Breast epithelium (tissue), 3 donors: ENCODE measurements around the gene CALU.

Experiments used
- CTCF ChIP-seq, 3 donors: fragments of 450-650 bp; IDR thresholded peaks; one replicate each; pipeline ENCODE4 v1.5.1; 2016 to 2017; ENCODE audit warnings: antibody characterized with exemption in 3 of 3, mild to moderate bottlenecking in 3 of 3, moderate library complexity in 3 of 3
- POLR2A ChIP-seq: fragments of 450-650 bp; IDR thresholded peaks from one replicate; pipeline ENCODE4 v1.6.1; 2016; ENCODE audit warnings: antibody characterized with exemption, mild to moderate bottlenecking, moderate library complexity

GRCh38 chr7:128694738-128695137 is 44.4 kb upstream of the CALU start:
- no peak for TF ChIP-seq CTCF (IDR thresholded peaks at IDR 0.05)
- TF ChIP-seq POLR2A: no peak
